Omental fat pad (tissue), 4 donors: Measurements from ENCODE around the gene SUPT5H. TPM values are rescaled to one million over a fixed set of nuclear protein-coding genes. Genes with fewer than 3 reads are reported as not detected.

Experiments used
- ATAC-seq: fragments of 150-250 bp; one replicate; pipeline ENCODE4 v1.9.1; 2016; ENCODE audit warnings: mild to moderate bottlenecking, moderate library complexity; ENCODE audit not compliant: low FRiP score
- DNase-seq: peaks from one replicate; pipeline ENCODE4 v3.0.0-alpha.2; 2019; ENCODE audit warnings: low spot score
- CTCF ChIP-seq, 3 donors: fragments of 450-650 bp; IDR thresholded peaks; one replicate each; pipeline ENCODE4 v1.5.1; 2016 to 2017; ENCODE audit warnings: antibody characterized with exemption in 3 of 3, mild to moderate bottlenecking in 3 of 3, moderate library complexity in 2 of 3
- total RNA-seq, 4 donors: library from RNA; depleted of rRNA; stranded (reverse); fragments of >200 nt; gene quantifications; one replicate each; pipeline ENCODE4 v1.1.0, GENCODE V29; 2016

SUPT5H gene
- total RNA-seq, 4 donors from 2014 or later: 62.2 to 102 (median 73.3) TPM

- no peak for ATAC-seq
Measured at GRCh38 chr19:39427707-39428106, 17.7 kb upstream of the SUPT5H start.

DNA sequence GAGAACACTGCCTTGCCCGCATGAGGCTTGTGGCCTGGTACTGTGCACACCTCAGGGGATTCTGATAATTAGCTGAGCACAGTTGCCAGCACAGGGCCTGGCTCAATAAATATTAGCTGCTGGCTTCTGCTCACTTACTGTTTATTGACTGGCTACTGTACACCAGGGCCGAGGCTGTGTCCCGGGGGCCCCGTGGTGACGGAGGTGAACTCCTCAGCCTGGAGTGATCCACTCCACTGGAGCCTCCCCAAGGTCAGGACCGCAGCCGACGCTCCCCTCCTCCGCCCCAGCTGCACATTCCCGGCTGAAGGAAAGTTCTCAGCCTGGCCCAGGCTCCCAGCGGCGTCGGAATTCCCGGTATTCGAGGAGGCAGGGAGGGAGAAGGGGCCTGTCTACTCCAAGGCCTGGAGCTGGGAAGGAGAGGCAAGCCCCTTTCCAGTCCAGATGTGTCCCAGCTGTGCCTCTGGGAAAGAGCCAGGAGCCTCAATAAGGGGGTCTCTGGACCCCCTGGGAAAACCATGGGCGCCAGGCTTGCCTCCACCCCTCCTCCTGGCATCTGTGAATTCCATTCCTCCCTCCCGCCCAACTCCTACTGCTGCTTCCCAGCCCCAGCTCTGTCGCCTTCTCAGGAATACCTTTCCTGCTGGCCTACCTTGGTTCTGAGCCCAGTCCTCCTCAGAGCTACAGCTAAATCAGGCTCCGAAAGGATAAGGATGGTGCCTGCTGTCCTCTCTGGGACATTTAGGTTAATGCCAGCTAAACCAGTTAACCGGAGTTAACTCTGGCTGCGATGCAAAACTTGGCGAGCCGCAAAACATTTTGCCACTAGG is 16.9 kb upstream of the SUPT5H start:
- TF ChIP-seq CTCF (IDR thresholded peaks at IDR 0.05): no peak
- ATAC-seq: peak; percentile 65
- DNase-seq: no peak

More at GRCh38 chr19:39427707-39428106, 17.7 kb upstream of the SUPT5H start:
- DNase-seq: no peak
- TF ChIP-seq CTCF (IDR thresholded peaks at IDR 0.05): no peak

- no peak for TF ChIP-seq CTCF (IDR thresholded peaks at IDR 0.05)
- ATAC-seq (no peak), DNase-seq (no peak)
Measured at GRCh38 chr19:39430675-39431593, 14.4 kb upstream of the SUPT5H start.

- ATAC-seq: no peak
- TF ChIP-seq CTCF (IDR thresholded peaks at IDR 0.05): no peak
- DNase-seq: no peak
Measured at GRCh38 chr19:39432677-39433025, 12.7 kb upstream of the SUPT5H start.

GRCh38 chr19:39433480-39434079 is 11.8 kb upstream of the SUPT5H start:
- no peak for TF ChIP-seq CTCF (IDR thresholded peaks at IDR 0.05)
- DNase-seq: no peak
- ATAC-seq: no peak

DNA sequence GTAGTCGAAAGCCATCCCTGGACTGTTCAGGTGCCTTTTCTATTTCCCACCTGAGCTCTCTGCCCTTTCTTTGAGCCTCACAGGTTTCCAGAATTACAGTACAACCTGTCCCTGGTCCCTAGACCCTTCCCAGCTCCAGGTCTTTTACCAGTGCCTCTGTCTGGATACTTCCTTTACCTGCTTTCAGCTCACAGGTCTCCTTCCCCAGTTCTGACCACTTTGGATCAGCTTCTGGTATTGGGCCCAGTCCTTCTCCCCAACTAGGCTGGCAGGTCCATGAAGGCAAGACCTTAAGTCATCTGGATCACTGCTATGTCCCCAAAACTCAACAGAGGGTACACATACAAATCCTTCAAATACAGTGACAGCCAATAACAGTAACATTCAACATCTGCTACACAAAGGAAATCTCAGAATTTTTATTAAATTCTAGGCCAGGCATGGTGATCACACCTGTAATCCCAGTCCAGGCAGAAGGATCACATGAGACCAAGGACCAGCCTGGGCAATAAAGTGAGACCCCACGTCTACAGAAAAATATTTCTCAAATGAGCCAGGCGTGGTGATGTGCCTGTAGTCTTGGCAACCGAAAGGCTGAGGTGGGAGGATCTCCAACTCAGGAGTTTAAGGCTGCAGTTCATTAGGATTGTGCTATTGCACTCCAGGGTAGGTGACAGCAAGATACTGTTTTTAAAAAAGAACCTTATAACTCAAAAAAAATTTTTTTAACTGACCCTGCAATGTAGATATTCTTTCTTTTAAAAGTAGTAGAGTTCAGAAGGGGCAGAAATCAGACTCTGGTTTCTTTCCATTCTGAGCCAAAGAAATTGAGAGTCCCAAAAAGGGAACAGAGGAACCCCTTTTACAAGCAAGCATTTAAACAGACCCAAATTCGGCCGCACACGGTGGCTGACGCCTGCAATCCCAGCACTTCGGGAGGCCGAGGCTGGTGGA is 11.0 kb upstream of the SUPT5H start:
- ATAC-seq: no peak
- no peak for DNase-seq
- no peak for TF ChIP-seq CTCF (IDR thresholded peaks at IDR 0.05)
